GM18873 (cell line): ENCODE results near the gene OR6X1.

Source experiments
- ATAC-seq: cut with Tn5 transposase; IDR thresholded peaks from one replicate; pipeline ENCODE4 v1.9.1; 2021; ENCODE audit warnings: mild to moderate bottlenecking, moderate library complexity, moderate number of reproducible peaks; ENCODE audit not compliant: unreplicated experiment, low FRiP score

OR6X1 gene, protein sequence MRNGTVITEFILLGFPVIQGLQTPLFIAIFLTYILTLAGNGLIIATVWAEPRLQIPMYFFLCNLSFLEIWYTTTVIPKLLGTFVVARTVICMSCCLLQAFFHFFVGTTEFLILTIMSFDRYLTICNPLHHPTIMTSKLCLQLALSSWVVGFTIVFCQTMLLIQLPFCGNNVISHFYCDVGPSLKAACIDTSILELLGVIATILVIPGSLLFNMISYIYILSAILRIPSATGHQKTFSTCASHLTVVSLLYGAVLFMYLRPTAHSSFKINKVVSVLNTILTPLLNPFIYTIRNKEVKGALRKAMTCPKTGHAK

DNA sequence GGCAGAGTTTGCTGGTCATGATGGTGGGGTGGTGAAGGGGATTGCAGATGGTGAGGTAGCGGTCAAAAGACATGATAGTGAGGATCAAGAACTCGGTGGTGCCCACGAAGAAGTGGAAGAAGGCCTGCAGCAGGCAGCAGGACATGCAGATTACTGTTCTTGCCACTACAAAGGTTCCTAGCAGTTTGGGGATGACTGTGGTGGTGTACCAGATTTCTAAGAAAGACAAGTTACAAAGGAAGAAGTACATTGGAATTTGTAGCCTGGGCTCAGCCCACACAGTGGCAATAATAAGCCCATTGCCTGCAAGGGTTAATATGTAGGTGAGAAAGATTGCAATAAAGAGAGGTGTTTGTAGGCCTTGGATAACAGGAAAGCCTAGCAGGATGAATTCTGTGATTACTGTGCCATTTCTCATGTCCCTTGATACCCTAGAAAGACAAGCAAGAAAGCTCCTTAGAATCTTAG lies at the start of gene OR6X1:
TSS of gene OR6X1 (minus strand) at position 418 of the 468 bp plus-strand sequence. CDS start at position 418, 0 bp downstream.
- ATAC-seq, result no peak

DNA sequence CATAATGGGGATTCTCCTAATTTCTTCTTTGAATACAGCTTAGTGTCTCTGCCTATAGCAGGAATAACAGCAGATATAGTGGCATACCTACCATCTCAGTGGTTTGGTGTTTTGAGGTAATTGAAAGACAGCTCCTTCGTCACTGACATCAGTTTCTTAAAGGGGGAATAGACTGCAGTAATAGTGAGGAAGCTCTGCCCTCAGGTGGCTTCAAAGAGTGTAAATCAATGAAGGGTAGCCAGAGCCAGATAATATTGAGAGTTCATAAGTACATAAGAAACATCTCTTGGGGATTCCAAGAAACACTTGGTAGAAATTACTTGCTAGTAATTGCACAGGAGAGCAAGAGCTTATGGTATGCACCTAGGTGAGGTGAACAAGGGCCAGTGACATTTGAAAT lies 47.4 kb upstream of the OR6X1 start:
- ATAC-seq, result no peak

DNA sequence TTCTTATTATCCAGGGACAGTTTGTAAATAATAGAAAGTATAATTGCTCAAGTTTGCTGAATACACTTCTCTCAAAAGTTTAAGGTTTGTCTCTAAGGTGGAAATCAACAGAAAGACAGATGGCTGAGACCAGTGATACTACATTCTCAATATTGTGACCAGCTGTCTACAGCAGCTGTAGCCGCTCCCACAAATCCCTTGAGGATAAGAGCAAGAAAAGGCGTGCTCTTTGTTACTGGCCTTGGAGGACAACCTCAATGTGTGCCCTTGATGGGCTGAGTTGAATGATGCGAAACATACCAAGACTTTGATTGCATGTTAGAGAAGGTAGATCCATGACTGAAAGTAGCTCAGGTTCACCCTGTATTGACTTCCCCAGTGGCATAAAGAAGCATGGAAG lies 45.7 kb upstream of the OR6X1 start:
- no peak for ATAC-seq

DNA sequence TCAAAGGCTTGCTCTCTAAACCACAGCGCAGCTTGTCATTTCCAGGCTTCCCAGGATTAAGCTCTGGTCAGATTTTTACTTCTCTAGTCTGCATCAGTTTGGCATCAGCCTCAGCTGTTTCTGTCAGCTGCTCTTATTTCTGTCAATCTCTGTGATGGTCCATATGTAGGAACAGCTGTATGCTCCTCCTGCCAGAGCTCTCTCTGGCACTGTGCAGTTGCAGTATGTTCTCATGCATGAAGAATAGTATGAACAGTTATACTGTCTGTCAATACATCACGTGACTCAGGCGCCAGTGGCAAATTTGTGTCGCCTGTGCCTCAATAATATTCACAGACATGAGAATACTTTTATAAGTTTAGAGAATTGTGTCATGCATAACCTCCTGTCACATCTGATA lies 45.1 kb upstream of the OR6X1 start:
- no peak for ATAC-seq

DNA sequence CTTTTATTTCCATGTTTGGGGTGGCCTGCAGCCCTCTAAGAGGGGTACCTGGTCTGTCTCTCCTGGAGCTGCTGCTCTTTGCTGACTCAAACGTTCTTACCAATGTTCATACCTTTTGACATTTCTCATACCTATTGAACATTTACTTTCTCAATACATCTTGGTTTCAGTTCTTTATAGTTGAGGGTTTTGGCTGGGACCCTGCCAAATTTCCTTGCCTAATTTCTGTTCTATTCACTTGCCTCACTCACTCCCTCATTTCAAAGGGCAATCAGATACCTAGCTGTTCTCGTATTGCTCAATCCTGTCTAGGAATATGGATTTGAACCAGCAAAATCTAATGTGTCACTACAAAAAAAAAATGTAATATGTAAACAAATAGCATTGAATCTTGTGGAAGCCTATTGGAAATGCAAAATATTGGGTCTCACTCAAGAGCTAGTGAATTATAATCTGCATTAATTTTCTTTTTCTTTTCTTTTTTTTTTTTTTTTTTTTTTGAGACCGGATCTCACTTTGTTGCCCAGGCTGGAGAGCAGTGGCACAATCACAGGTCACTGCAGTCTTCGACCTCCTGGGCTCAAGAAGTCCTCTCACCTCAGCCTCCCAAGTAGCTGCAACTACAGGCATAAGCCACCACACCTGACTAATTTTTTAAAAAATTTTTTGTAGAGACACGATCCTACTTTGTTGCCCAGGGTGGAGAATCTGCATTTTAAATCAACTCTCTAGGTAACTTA lies 44.4 kb upstream of the OR6X1 start:
- no peak for ATAC-seq

DNA sequence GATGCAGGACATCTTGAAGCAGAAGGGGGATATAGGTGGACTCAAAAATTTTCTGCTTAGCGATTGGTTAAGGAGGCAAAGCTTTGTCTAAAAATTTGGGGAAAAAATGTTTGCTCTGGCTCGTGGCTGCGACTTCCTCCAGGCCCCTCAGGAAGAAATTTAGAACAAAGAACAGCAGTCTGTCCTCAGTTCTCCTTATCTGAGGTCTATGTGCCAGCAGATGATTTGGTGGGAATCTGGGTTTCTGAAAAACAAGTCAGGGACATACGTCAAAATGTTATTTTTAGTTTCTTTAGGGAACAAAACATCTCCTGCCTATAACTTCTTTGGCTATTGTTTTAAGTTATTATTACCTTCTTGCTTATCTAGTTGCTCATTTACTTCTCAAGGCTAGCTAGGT lies 43.8 kb upstream of the OR6X1 start:
- ATAC-seq, result no peak

DNA sequence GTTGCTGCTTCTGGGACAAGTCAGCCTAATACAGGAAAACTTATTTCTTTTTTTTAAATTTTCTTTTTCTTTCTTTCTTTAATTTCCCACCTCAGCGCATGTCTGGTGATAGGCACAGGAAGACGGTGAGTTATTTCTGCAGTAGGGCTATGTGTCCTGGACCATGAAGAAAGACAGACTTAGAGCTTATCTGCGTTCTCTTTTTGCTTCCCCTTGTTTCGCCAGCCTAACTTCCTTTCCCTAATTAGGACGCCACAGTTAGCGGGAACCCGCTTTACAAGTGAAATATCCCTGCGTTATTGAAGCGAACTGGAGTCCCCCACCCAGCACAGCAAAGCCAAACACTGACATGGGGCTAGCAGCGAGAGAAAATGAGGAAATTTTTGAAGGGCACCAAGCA lies 43.2 kb upstream of the OR6X1 start:
- no peak for ATAC-seq

DNA sequence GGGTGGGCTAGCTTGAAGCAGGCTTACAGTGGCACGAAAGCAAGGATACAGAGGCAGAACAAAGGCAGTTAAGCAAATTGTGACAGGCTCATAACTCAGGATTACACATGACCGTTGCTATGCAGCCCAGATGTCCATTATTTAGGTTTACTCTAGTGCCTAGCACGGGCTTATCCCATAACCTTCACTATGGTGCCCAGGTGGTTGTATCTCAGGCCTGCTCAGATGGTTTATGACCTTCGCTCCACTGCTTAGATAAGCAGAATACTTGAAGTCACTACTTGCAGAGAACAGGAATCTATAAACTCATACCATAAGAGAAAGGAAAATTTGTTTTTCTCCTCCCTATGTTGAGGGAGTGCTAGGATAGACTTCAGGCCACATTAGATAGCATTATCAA lies 42.8 kb upstream of the OR6X1 start:
- ATAC-seq, result no peak

DNA sequence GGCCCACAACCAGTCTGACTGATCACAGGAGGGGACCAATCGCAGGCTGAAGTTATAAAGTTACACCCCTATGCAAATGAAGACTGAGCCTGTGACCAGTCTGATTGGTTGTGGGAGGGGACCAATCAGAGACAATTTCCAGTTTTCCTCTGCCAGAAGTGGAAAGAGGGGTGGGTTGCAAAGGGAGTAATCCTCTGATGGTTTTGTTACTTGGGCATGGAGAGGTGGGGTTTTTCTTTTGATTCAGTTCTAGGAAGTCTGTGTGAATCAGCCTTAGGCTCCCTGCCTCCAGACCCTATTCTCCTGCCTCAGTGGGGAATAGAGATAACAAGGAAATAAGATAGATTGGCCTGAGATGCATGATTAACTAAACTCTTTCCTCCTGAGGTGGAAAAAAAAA lies 41.9 kb upstream of the OR6X1 start:
- no peak for ATAC-seq

DNA sequence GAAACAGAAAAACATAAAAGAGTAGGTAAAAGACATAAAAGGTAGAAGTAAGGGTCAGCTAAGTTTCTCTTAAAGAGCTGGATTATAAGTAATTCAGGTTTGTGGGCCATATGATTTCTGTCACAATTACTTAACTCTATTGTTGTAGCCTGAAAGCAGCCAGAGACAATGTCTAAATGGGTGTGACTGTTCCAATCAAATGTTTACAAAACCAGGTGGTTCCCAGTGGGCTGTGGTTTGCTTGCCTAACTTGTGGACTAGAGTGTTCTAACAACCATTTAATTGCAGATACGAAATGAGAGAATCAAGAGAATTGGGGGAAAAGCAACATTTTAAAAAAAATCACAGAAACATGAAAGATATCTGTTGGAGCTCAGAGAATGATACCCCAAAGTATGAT lies 29.2 kb upstream of the OR6X1 start:
- ATAC-seq, result no peak

DNA sequence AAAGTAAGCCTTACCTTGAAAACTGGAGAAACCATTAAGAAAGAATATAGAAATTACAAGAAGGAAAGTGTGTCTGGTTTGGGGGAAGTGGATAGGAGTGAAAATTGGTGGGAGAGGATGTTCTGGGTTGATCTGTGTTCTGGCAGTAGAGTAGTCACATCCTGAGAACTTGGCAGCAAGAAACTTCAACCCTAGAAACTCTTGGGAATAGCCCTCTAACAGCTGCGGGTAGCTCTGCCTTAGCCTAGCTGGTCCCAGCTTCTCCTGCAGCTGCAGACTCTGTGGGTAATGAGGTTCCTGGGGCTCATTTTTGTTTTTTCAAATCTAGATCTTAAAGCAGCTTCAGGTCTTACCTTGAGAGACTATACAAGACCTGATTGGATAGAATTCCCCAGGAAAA lies 24.2 kb upstream of the OR6X1 start:
- no peak for ATAC-seq

DNA sequence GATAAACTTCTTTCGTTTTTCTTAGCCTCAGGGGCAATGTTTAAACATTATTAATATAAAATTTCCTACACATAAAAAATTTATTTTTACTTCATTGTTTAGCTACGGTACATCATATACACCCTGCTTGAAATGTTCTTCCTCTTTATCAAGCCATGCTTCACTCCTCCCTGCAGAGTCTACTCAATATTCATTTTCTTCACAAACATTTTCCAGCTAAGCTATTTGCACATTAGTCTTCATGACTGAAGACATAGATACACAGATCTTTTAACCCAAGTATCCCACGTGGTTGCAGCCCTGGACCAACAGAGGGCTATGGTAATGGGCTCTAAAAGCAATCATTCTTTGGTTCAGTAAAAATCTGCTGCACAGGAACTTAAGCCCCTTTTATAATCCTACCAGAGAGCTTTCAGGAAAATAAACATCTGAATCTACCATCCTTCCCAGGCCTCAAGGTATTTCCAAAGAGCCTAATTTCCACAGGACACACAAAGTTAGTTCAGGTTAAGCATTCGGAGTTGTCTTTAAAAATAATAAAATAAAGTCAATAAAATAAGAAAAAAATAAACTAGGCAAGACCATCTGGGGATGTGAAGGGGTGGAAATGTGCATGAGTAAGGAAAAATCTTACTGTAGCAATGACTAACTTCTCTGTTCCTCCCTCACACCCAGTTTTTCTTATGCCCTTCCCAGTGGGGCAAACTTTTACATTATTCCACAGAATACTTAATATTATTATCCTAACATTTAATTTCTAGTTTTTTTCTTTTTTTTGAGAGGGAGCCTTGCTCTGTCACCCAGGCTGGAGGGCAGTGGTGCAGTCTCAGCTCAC lies 21.6 kb upstream of the OR6X1 start:
- ATAC-seq, result no peak

DNA sequence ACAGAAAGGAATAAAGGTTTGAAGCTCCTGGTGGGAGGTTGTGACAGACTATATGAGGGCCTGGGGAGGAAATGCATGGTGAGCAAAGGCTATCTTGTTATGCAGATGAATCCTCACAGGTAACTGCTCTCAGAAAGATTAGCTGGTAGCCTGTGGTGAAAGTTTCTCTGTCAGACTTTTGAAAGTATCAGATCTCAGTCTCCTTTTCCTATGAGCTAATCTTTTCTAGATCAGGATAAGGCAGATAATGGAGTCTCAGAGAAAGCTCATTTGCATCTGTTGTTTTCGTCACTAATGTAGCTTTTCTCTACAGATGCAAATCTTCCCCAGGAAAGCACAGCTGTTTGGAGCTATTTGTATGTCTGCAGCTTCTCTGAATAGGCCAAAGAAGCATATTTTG lies 21.0 kb upstream of the OR6X1 start:
- ATAC-seq, result no peak

DNA sequence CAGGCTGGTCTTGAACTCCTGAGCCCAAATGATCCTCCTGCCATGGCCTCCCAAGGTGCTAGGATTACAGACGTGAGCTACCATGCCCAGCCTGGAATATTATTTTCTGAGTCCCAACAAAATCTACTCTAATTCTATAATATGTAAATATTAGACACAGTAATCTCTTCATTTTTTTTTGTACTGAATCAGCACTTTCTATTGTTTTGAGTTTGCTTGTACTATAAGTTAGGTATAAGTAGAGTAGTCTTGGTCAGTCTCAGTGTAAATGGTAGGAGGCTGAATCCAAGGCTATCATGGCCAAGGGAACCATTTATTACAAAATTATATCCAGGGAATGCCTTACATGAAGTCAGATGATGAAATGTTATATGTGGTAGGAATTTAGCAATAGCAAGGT lies 19.6 kb upstream of the OR6X1 start:
- no peak for ATAC-seq

DNA sequence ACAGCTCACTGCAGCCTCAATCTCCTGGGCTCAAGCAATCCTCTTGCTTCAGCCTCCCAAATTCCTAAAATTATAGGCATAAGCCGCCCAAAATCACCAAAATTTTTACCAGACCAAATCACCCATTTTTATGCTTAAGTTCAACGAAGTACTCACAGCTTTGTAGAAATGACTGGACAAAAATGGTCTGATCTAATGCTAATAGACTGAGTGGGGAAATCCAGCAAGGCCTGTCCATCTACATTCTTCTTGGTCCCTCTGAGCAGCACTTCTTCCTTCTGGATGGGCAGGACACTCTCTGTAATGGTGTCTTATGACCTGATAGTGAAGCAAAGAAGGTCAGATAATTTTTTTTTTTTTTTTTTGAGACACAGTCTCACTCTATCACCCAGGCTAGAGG lies 18.7 kb upstream of the OR6X1 start:
- ATAC-seq, result no peak

DNA sequence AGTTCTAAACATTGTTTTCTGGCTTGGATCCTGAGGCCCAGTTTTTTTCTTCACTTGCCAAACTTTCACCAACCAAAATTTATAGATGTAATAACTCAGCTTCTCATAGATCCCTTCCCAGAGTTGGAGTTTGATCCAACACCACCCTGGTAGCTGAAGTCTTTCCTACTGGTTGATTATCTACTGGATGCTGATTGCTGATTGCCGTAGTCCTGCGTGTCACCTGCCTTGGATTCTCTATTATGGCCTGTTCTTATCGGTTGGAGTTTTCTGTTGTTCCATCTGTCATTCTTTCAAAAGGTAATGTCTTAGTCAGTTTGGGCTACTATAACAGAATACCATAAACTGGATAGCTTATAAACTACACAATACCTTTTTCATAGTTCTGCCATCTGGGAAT lies 17.3 kb upstream of the OR6X1 start:
- no peak for ATAC-seq

DNA sequence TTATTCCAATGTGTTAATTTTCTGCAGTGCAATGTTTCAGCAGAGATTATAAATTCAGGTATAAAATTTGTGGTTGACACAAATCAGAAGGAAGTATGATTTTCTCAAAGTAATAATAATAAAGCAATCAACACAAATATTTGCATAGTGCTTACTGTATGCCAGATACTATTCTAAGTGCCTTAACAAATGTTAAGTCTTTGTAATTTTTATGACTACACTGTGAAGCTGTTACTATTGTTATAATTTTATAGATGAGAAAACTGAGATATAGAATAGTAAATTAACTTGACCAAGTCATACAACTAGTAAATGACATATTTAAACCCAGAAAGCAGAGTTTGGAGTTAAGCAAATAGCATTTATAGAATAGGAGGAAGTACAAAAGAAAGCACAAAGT lies 16.4 kb upstream of the OR6X1 start:
- no peak for ATAC-seq

DNA sequence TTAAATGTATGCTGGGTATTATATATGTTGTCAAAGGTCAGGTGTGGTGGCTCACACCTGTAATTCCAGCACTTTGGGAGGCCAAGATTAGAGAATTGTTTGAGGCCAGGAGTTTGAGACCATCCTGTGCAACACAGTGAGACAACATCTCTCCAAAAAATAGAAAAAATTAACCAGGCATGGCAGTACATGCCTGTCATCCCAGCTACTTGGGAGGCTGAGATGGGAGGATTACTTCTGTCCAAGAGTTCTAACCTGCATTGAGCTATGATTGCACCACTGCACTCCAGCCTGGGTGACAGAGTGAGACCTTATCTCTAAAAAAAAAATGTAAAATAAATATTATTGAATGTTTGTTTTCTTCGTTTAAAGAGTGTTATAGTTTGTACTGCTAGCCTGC lies 11.3 kb upstream of the OR6X1 start:
- ATAC-seq, result no peak

DNA sequence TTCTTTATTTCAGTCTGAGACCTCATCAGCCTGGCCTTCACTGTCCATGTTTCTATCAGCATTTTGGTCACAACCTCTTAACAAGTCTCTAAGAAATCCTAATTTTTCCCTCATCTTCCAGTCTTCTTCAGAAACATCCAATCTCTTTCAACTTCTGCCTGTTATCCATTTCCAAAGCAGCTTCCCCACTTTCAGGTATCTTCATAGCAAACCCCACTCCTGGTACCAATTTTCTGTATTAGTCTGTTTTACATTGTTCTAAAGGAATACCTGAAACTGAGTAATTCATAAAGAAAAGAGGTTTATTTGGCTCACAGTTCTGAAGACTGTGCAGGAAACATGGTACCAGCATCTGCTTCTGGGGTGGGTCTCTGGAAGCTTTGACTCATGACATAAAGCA lies 8.1 kb upstream of the OR6X1 start:
- ATAC-seq, result no peak

DNA sequence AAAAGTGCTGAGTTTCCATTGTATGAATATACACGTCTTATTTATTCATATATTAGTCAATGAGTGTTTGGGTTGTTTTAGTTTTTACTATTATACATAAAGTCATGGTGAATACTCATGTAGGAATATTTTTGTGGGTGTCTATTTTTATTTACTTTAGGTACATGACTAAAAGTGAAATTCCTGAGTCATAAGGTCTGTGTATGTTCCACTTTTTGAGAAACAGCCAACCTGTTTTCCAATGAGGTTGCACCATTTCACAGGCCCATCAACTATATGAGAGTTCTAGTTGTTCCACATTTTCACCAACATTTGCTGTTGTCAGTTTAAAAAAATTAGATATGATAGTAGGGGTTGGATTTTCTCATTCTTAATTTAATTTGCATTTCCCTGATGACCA lies 6.6 kb upstream of the OR6X1 start:
- no peak for ATAC-seq

DNA sequence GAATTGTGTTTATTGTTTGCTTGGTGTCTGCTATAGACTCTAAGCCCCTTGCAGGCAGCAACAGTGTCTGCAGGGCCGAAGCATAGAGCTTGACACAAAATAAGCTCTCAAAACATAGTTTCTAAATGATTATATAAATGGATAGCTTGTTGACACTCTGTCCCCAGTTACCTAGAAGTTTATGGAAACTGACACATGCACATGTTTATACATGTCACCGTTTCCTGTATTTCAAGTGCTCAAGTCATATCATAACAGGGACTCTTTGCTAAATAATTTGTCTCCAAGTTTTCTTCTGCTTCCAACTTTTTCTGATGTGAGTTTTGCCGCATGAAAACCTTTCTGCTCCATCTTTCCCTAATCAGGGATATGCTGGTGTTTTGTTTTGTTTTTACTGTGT lies 3.7 kb upstream of the OR6X1 start:
- no peak for ATAC-seq
